Spleen (tissue), 11 donors: ENCODE measurements around the gene PIGO. TPM values are rescaled to one million over a fixed set of nuclear protein-coding genes. Genes with fewer than 3 reads are reported as not detected.
A peak's percentile ranks its signal among the peaks of the same experiment; 100 is the strongest.

ENCODE experiments used
- DNase-seq: peaks from one replicate; pipeline ENCODE4 v3.0.0-alpha.2; 2020
- H3K27ac ChIP-seq, 8 donors: fragments of 200-600 bp; sonication (generic) in 7 of 8; 1 replicate in 4 of 8; 2 replicates in 4 of 8; pipeline versions ENCODE4 v1.5.0 to v1.8.0; 2016 to 2021; ENCODE audit warnings: inconsistent platforms in 4 of 8, mild to moderate bottlenecking in 4 of 8, moderate library complexity in 1 of 8
- H3K27me3 ChIP-seq, 7 donors: fragments of 200-600 bp; sonication (generic) in 6 of 7; replicated peaks in 1 of 7; 1 replicate in 4 of 7; 2 replicates in 3 of 7; pipeline versions ENCODE4 v1.5.0 to v1.8.0; 2016 to 2021; ENCODE audit warnings: inconsistent platforms in 3 of 7, mild to moderate bottlenecking in 1 of 7
- H3K36me3 ChIP-seq, 6 donors: fragments of 200-600 bp; sonication (generic) in 5 of 6; 1 replicate in 4 of 6; 2 replicates in 2 of 6; pipeline versions ENCODE4 v1.5.0 to v1.8.0; 2016 to 2021; ENCODE audit warnings: inconsistent platforms in 2 of 6
- H3K4me1 ChIP-seq, 6 donors: fragments of 200-600 bp; sonication (generic) in 5 of 6; 1 replicate in 3 of 6; 2 replicates in 3 of 6; pipeline versions ENCODE4 v1.5.0 to v1.8.0; 2016 to 2021; ENCODE audit warnings: inconsistent platforms in 3 of 6
- H3K4me3 ChIP-seq, 8 donors: fragments of 200-600 bp; sonication (generic) in 7 of 8; 1 replicate in 4 of 8; 2 replicates in 4 of 8; pipeline versions ENCODE4 v1.5.0 to v1.8.0; 2016 to 2021; ENCODE audit warnings: inconsistent platforms in 4 of 8, mild to moderate bottlenecking in 4 of 8, moderate library complexity in 2 of 8
- H3K9me3 ChIP-seq, 8 donors: fragments of 200-600 bp; sonication (generic) in 7 of 8; 1 replicate in 4 of 8; 2 replicates in 4 of 8; pipeline versions ENCODE4 v1.5.0 to v1.8.0; 2016 to 2021; ENCODE audit warnings: inconsistent platforms in 4 of 8
- CTCF ChIP-seq, 11 experiments: fragments of 200-600 bp in 7 of 11; fragments of 450-650 bp in 4 of 11; sonication (generic) in 4 of 11; IDR thresholded peaks in 8 of 11; conservative IDR thresholded peaks in 3 of 11; 1 replicate in 7 of 11; 2 replicates in 4 of 11; pipeline versions ENCODE4 v1.4.0 to v1.8.0; 2016 to 2021; ENCODE audit warnings: antibody characterized with exemption in 11 of 11, inconsistent platforms in 4 of 11, mild to moderate bottlenecking in 1 of 11
- POLR2A ChIP-seq, 3 donors: fragments of 450-650 bp; IDR thresholded peaks; one replicate each; pipeline ENCODE4 v1.5.1; 2017; ENCODE audit warnings: antibody characterized with exemption in 3 of 3, mild to moderate bottlenecking in 1 of 3
- POLR2AphosphoS5 ChIP-seq, 3 donors: sonication (generic); formaldehyde crosslinking; IDR thresholded peaks; one replicate each; pipeline ENCODE4 v1.5.1; 2017; ENCODE audit warnings: antibody characterized with exemption in 3 of 3
- WGBS, 5 donors: extraction: QIAGEN DNeasy Blood & Tissue Kit in 3 of 5; methylation state at CpG; one replicate each; pipeline versions ENCODE4 v1.1.5 to v1.1.7; 2013 to 2018; 5-methylcytosine and 5-hydroxymethylcytosine counted together
- intact Hi-C: fragments of 100-400 bp; cut with DNase I; formaldehyde crosslinking; loops from one replicate; pipeline ENCODE4 v1.15.0; 2023; ENCODE audit warnings: low total_unique reads
- polyA plus RNA-seq, 3 donors: library from polyadenylated mRNA; stranded (reverse); fragments of 200-250 nt; gene quantifications; one replicate each; pipeline ENCODE4 v1.2.1, GENCODE V29; 2013
- total RNA-seq, 7 donors: library from RNA; depleted of rRNA in 3 of 7; stranded (reverse); fragments of >200 nt in 3 of 7; fragmentation: NEBNext Ultra II Directional in 4 of 7; extraction: Animal tissue kit (Norgen Biotek cat#: 25700) in 4 of 7; gene quantifications; one replicate each; pipeline versions ENCODE4 v1.1.0 to v1.2.1, GENCODE V29; 2016 to 2021
- donor health status: healthy with polysubstance abuse.
- donor health status: DM: no; HTN: no; CAD: no; lungs with moderate emphysema.
- donor health status: DM: no; HTN: no; CAD: no.
- donor health status: Bipolar disorder and iron deficiency.
- donor health status: healthy.
- donor health status: DM: no; HTN: no; CAD: no.
- donor health status: DM: yes; HTN: yes; CAD: no.

Gene PIGO
- total and polyA plus RNA-seq, 10 donors, result 10.4 to 25.0 (median 19.8) TPM

- Histone ChIP-seq H3K4me3 (no peak overlapping the region), H3K27ac (no peak overlapping the region), H3K27me3 (no peaks in the 10 kb centered on the region), H3K4me1 (no peaks in the 10 kb centered on the region), H3K36me3 (peaks cover 11 to 100% (median 89%) of the 10 kb centered on the region in 6 donors), H3K9me3 (no peaks in the 10 kb centered on the region)
- intact Hi-C loops, result no loop called here
- DNase-seq, result no peak
- 95 to 97% (median 95%) methylated on average over 9 of the region's 9 CpGs for WGBS, 5 donors
- TF ChIP-seq POLR2AphosphoS5 (IDR thresholded peaks at IDR 0.05), result peak in 2 of 3 donors; percentile 59 to 72
- no peak for TF ChIP-seq POLR2A (IDR thresholded peaks at IDR 0.05)
Measured at GRCh38 chr9:35056571-35057270, 39.7 kb downstream of the PIGO start.

GRCh38 chr9:35054871-35055644 is 41.3 kb downstream of the PIGO start:
- no peaks in the 10 kb centered on the region for H3K4me1 ChIP-seq
- peak in 2 of 3 donors; percentile 12 to 21 for TF ChIP-seq POLR2AphosphoS5 (IDR thresholded peaks at IDR 0.05)
- no peak for TF ChIP-seq POLR2A (IDR thresholded peaks at IDR 0.05)
- no peaks in the 10 kb centered on the region for H3K9me3 ChIP-seq
- H3K27me3 ChIP-seq, result no peaks in the 10 kb centered on the region
- no peak overlapping the region for H3K27ac ChIP-seq
- H3K36me3 ChIP-seq, result peaks cover 5 to 100% (median 81%) of the 10 kb centered on the region in 6 donors
- 93 to 95% (median 94%) methylated on average over 14 of the region's 14 CpGs for WGBS, 5 donors
- no peak overlapping the region for H3K4me3 ChIP-seq
- DNase-seq, result no peak
- intact Hi-C loops, result no loop called here

- peaks cover 5 to 100% (median 81%) of the 10 kb centered on the region in 6 donors for H3K36me3 ChIP-seq
- intact Hi-C loops, result no loop called here
- no peaks in the 10 kb centered on the region for H3K4me1 ChIP-seq
- no peaks in the 10 kb centered on the region for H3K27me3 ChIP-seq
- WGBS, 5 donors, result 56 to 85% (median 68%) methylated on average over 5 of the region's 5 CpGs
- H3K27ac ChIP-seq, result no peak overlapping the region
- H3K4me3 ChIP-seq, result no peak overlapping the region
- DNase-seq, result no peak
- no peaks in the 10 kb centered on the region for H3K9me3 ChIP-seq
- no peak for TF ChIP-seq POLR2A (IDR thresholded peaks at IDR 0.05)
- no peak for TF ChIP-seq POLR2AphosphoS5 (IDR thresholded peaks at IDR 0.05)
- no peak for TF ChIP-seq CTCF (IDR thresholded peaks at IDR 0.05 in 8 of 11, conservative IDR thresholded peaks at IDR 0.05 in 3 of 11)
Measured at GRCh38 chr9:35054185-35054835, 42.1 kb downstream of the PIGO start.

DNA sequence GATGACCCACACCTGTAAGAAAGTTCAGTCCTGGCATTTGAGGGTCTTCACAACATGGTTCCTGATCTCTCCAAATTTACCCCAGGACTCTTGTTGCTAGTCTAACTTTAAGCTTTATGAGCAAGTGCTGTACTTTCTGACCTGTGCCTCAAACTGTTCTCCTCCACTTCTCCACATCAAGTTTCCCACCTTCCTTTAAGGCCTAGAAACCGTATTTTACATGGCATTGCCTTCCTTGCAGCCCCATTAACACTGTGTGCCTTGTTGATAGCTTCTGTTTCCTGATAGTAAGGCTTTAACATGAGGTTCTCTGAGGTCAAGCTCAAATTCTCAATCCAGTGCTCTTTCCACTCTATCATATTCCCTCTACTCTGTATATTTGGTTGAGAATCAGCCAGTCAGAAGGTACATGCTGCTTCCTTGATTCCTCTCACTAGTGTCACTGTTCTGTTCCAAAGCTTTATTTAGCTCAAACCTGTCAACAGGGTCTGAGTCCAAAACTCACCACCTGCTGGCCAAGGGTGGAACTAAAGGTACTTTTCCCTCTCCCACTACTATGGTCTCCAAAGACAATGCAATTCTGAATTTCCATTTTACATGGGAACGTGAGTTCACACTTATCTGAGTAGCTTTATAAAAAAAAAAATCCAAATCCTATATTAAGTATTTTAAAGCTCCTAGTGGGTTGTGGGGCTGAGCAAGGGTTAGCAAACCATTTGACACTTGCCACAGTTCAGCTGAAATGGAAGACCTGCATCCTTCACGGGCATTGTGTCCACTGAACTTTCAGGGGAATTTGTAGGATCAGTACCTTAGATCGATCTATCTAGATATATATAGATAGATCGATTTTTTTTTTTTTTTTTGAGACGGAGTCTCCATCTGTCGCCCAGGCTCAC is 45.1 kb downstream of the PIGO start:
- Histone ChIP-seq H3K27ac (peak overlapping the region in 2 of 8 donors; percentile 15 to 18), H3K9me3 (no peaks in the 10 kb centered on the region), H3K27me3 (no peaks in the 10 kb centered on the region), H3K4me3 (no peak overlapping the region), H3K36me3 (peaks cover 0 to 92% (median 66%) of the 10 kb centered on the region in 6 donors), H3K4me1 (no peaks in the 10 kb centered on the region)
- 79 to 89% (median 83%) methylated on average over 7 of the region's 7 CpGs for WGBS, 5 donors
- TF ChIP-seq POLR2AphosphoS5 (IDR thresholded peaks at IDR 0.05) (peak in 1 of 3 donors; percentile 38), CTCF (IDR thresholded peaks at IDR 0.05 in 8 of 11, conservative IDR thresholded peaks at IDR 0.05 in 3 of 11) (peak; percentile 23 to 74 (median 60)), POLR2A (IDR thresholded peaks at IDR 0.05) (no peak)
- intact Hi-C loops, result no loop called here
- DNase-seq, result no peak
